GM23248 (cell line): ENCODE data around the gene ABCB11.

Experiments
- EZH2 ChIP-seq: fragments of 200-600 bp; sonication (generic); IDR thresholded peaks from 2 replicates; pipeline ENCODE4 v1.6.1; 2018; ENCODE audit warnings: antibody characterized with exemption, mild to moderate bottlenecking; ENCODE audit not compliant: insufficient read depth, poor library complexity, severe bottlenecking
- EZH2phosphoT487 ChIP-seq: fragments of 200-600 bp; sonication (generic); IDR thresholded peaks from 2 replicates; pipeline ENCODE4 v1.6.1; 2018; ENCODE audit warnings: antibody characterized with exemption, moderate library complexity, mild to moderate bottlenecking, low read depth; ENCODE audit not compliant: insufficient read depth

DNA sequence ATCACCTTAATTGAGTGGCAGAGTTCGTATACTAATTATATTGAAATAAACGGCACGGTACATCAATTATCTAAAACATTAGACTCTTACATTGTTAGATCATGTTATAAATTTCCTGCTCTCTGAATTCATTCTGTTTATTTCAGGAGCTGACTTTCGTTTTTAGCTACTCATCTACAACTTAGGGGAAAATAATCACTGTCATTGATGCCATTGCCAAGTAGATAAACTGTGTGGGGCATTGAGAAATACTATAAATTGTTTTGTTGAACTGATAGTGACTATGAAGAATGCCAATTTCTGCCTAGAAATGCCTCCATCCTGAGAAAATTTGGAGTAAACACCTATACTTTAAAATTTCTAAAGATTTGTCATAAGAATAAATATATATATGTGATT, 17.5 kb downstream of the ABCB11 start:
- TF ChIP-seq EZH2phosphoT487 (no peak), EZH2 (no peak)
